B cell (primary cell): ENCODE data around the gene SMC3.

Experiments used
- EZH2 ChIP-seq: IDR thresholded peaks from 2 replicates; pipeline ENCODE4 v1.6.1; 2012; ENCODE audit warnings: borderline replicate concordance, low read depth, mild to moderate bottlenecking, moderate library complexity, low read length; ENCODE audit not compliant: insufficient read depth, poor library complexity, severe bottlenecking
- TF ChIP-seq, protein P1 (sequence below): fragments of 200-600 bp; IDR thresholded peaks from one replicate; pipeline ENCODE4 v1.8.0; 2022; ENCODE audit warnings: antibody characterized with exemption, mild to moderate bottlenecking

DNA sequence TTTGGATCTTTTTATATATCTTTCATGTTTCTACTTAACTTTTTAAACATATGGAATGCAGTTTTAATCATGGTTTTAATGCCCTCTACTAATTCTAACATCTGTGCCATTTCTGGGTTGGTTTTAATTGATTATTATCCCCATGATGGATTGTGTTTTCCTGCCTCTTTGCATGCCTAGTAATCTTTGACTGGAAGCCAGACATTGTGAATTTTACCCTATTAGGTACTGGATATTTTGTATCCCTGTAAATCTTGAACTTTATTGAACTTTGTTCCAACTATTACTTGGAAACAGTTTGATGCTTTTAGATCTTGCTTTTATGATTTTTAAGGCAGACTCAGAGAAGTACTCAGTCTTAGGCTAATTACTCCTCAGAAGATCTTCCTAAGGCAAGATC is 60.7 kb downstream of the SMC3 start:
- TF ChIP-seq, protein P1, sequence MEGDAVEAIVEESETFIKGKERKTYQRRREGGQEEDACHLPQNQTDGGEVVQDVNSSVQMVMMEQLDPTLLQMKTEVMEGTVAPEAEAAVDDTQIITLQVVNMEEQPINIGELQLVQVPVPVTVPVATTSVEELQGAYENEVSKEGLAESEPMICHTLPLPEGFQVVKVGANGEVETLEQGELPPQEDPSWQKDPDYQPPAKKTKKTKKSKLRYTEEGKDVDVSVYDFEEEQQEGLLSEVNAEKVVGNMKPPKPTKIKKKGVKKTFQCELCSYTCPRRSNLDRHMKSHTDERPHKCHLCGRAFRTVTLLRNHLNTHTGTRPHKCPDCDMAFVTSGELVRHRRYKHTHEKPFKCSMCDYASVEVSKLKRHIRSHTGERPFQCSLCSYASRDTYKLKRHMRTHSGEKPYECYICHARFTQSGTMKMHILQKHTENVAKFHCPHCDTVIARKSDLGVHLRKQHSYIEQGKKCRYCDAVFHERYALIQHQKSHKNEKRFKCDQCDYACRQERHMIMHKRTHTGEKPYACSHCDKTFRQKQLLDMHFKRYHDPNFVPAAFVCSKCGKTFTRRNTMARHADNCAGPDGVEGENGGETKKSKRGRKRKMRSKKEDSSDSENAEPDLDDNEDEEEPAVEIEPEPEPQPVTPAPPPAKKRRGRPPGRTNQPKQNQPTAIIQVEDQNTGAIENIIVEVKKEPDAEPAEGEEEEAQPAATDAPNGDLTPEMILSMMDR: no peak
- TF ChIP-seq EZH2: no peak
